Body of pancreas (tissue), 4 donors: Measurements from ENCODE around the gene TMC8. TPM values are rescaled to one million over a fixed set of nuclear protein-coding genes. Genes with fewer than 3 reads are reported as not detected.

ENCODE experiments used
- ATAC-seq: fragments of 150-250 bp; one replicate; pipeline ENCODE4 v1.9.1; 2016
- DNase-seq, 4 donors: peaks; one replicate each; pipeline ENCODE4 v3.0.0-alpha.2; 2019
- H3K27ac ChIP-seq, 4 donors: fragments of 200-600 bp; sonication (generic); 1 replicate in 3 of 4; 2 replicates in 1 of 4; pipeline versions ENCODE4 v1.5.1 to v1.6.1; 2016 to 2019; ENCODE audit warnings: mild to moderate bottlenecking in 1 of 4, mixed read lengths in 1 of 4, moderate library complexity in 1 of 4
- H3K27me3 ChIP-seq, 2 donors: fragments of 200-600 bp; sonication (generic); one replicate each; pipeline ENCODE4 v1.6.0; 2016; ENCODE audit warnings: mild to moderate bottlenecking in 1 of 2
- H3K36me3 ChIP-seq, 2 donors: fragments of 200-600 bp; sonication (generic); replicated peaks in 1 of 2; 2 replicates each; pipeline ENCODE4 v1.5.1; 2016; ENCODE audit warnings: low read depth in 2 of 2; ENCODE audit not compliant: insufficient read depth in 1 of 2
- H3K4me1 ChIP-seq: fragments of 200-600 bp; sonication (generic); one replicate; pipeline ENCODE4 v1.6.0; 2016
- H3K4me3 ChIP-seq, 2 donors: fragments of 200-600 bp; sonication (generic); 1 replicate in 1 of 2; 2 replicates in 1 of 2; pipeline ENCODE4 v1.5.1; 2016 to 2019
- H3K9me3 ChIP-seq, 3 donors: fragments of 200-600 bp; sonication (generic); 1 replicate in 2 of 3; 2 replicates in 1 of 3; pipeline ENCODE4 v1.5.1; 2016
- POLR2A ChIP-seq, 3 donors: fragments of 450-650 bp; IDR thresholded peaks; one replicate each; pipeline ENCODE4 v1.6.1; 2016; ENCODE audit warnings: antibody characterized with exemption in 3 of 3, mild to moderate bottlenecking in 2 of 3
- WGBS, 2 donors: methylation state at CpG; one replicate each; pipeline ENCODE4 v1.1.5; 2017; 5-methylcytosine and 5-hydroxymethylcytosine counted together
- intact Hi-C: fragments of 100-400 bp; cut with DNase I; formaldehyde crosslinking; loops from one replicate; pipeline ENCODE4 v1.15.1; 2023
- total RNA-seq, 2 donors: library from RNA; depleted of rRNA; stranded (reverse); fragments of >200 nt; gene quantifications; one replicate each; pipeline ENCODE4 v1.1.0, GENCODE V29; 2016
- TF ChIP-seq, protein P1 (sequence below), 7 experiments: fragments of 450-650 bp in 4 of 7; fragments of 200-600 bp in 3 of 7; sonication (generic) in 3 of 7; IDR thresholded peaks; one replicate each; pipeline ENCODE4 v1.5.1; 2016 to 2019; ENCODE audit warnings: antibody characterized with exemption in 7 of 7

TMC8 gene
- total RNA-seq, 2 donors from 2014 or later: 1.6 to 3.3 TPM

GRCh38 chr17:78122216-78122930, 8.2 kb upstream of the TMC8 start:
- ATAC-seq: no peak
- Histone ChIP-seq H3K4me3 (no peak overlapping the region), H3K27me3 (no peaks in the 10 kb centered on the region), H3K36me3 (peaks cover 0 to 5% of the 10 kb centered on the region in 2 donors), H3K9me3 (no peaks in the 10 kb centered on the region), H3K27ac (no peak overlapping the region), H3K4me1 (peaks cover 18% of the 10 kb centered on the region)
- intact Hi-C loops: no loop called here
- DNase-seq: no peak
- no peak for TF ChIP-seq POLR2A (IDR thresholded peaks at IDR 0.05)
- TF ChIP-seq, protein P1, sequence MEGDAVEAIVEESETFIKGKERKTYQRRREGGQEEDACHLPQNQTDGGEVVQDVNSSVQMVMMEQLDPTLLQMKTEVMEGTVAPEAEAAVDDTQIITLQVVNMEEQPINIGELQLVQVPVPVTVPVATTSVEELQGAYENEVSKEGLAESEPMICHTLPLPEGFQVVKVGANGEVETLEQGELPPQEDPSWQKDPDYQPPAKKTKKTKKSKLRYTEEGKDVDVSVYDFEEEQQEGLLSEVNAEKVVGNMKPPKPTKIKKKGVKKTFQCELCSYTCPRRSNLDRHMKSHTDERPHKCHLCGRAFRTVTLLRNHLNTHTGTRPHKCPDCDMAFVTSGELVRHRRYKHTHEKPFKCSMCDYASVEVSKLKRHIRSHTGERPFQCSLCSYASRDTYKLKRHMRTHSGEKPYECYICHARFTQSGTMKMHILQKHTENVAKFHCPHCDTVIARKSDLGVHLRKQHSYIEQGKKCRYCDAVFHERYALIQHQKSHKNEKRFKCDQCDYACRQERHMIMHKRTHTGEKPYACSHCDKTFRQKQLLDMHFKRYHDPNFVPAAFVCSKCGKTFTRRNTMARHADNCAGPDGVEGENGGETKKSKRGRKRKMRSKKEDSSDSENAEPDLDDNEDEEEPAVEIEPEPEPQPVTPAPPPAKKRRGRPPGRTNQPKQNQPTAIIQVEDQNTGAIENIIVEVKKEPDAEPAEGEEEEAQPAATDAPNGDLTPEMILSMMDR (IDR thresholded peaks at IDR 0.05): no peak
- 86 to 93% methylated on average over 9 to 22 of the region's 23 CpGs for WGBS, 2 donors

DNA sequence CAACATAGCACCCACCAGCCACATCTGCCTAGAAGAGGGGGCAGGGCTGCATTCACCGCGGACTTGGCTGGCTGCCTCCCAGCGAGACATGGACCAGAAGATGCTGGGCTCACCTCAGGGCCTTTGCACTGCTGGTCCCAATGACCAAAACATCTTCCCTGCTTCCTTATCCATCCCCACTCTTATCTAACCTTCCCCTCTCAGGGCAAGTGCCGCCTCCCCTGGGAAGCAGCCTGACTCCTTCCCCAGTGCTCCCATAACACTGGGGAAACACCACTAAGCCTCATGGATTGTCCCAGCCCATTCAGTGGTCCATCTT, 7.7 kb upstream of the TMC8 start:
- no peak overlapping the region for H3K4me3 ChIP-seq
- no peak for DNase-seq
- H3K36me3 ChIP-seq: peaks cover 0 to 5% of the 10 kb centered on the region in 2 donors

DNA sequence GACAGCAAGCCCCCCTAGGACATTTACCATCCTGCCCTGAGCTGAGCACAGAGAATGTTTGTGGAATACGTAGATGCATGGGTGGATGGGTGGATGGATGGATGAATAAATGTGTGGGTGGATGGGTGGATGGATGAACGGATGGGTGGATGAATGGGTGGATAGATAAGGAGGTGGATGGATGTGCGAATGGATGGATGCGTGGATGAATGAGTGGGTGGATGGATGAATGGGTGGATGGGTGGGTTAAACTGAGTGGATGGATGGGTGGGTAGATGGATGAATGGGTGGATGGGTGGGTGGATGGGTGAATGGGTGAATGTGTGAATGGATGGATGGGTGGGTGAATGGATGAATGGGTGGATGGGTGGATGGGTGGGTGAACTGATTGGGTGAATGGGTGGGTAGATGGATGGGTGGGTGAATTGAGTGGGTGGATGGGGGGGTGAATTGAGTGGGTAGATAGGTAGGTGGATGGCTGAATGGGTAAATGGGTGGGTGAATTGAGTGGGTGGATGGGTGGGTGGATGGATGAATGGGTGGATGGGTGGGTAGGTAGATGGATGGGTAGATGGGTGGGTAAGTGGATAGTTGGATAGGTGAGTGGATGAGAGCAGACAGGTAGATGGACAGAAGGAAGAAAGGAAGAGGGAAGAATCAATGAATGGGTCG, 7.2 kb upstream of the TMC8 start:
- no peaks in the 10 kb centered on the region for H3K9me3 ChIP-seq
- DNase-seq: no peak
- no peak overlapping the region for H3K27ac ChIP-seq
- no peak overlapping the region for H3K4me3 ChIP-seq
- no peak for TF ChIP-seq POLR2A (IDR thresholded peaks at IDR 0.05)
- TF ChIP-seq, protein P1 (IDR thresholded peaks at IDR 0.05): no peak
- peaks cover 0 to 5% of the 10 kb centered on the region in 2 donors for H3K36me3 ChIP-seq
- no peak for ATAC-seq
- peaks cover 22% of the 10 kb centered on the region for H3K4me1 ChIP-seq
- H3K27me3 ChIP-seq: no peaks in the 10 kb centered on the region
- 93 to 94% methylated on average over 5 of the region's 5 CpGs for WGBS, 2 donors
- intact Hi-C loops: no loop called here

More for the DNA sequence above, 7.7 kb upstream of the TMC8 start:
- no peak for TF ChIP-seq POLR2A (IDR thresholded peaks at IDR 0.05)
- TF ChIP-seq, protein P1 (IDR thresholded peaks at IDR 0.05): no peak
- no peaks in the 10 kb centered on the region for H3K9me3 ChIP-seq
- H3K4me1 ChIP-seq: peaks cover 18% of the 10 kb centered on the region
- 88 to 97% methylated on average over 4 of the region's 4 CpGs for WGBS, 2 donors
- intact Hi-C loops: no loop called here
- no peak overlapping the region for H3K27ac ChIP-seq
- ATAC-seq: no peak
- no peaks in the 10 kb centered on the region for H3K27me3 ChIP-seq

DNA sequence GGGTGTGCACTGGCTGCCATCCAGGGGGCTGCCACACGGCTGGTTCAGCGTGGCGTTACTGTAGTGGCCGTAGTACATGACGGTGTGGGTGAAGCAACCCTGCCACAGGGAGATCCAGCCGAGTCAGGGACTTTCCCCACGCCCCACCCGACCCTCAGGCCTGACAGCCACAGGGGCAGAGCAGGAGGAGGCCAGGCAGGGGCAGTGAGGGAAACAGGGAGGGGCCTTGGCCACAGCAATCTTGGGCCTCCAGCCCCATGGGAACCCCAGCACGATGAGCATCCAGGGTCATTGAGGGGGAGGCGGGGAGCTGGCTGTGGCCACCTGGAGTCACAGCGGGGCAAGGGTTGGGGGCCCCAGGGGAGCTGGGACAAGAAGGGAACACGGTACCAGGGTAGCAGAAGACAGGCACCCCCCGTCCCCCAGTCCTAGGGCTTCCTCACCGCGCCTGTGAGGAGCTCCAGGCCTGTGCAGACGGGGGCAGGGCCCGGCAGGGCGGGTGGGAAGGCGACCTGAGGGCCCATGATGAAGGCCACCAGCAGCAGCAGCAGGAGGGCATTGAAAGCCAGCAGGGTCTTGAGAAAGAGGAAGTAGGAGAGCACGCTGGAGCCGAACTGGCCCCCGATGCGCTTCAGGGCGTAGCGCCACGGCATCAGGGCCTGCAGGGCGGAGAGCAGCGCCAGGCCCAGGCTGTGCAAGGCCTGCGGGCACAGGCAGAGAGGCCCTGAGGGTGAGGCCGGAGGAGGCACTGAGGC, 6.3 kb upstream of the TMC8 start:
- Histone ChIP-seq H3K4me1 (peaks cover 27% of the 10 kb centered on the region), H3K4me3 (no peak overlapping the region), H3K27ac (no peak overlapping the region), H3K9me3 (no peaks in the 10 kb centered on the region), H3K27me3 (no peaks in the 10 kb centered on the region), H3K36me3 (peaks cover 0 to 5% of the 10 kb centered on the region in 2 donors)
- intact Hi-C loops: no loop called here
- TF ChIP-seq, protein P1 (IDR thresholded peaks at IDR 0.05): no peak
- no peak for TF ChIP-seq POLR2A (IDR thresholded peaks at IDR 0.05)
- DNase-seq (no peak), ATAC-seq (no peak)
- WGBS, 2 donors: 85 to 89% methylated on average over 5 to 30 of the region's 30 CpGs
